HS-5 (cell line): ENCODE measurements around the gene PCSK5.
A peak's percentile ranks its signal among the peaks of the same experiment; 100 is the strongest.
"Not testable (repeated sequence)": the region's sequence is repeated elsewhere in the genome, so short reads cannot be mapped to it uniquely, and the experiment has no call there.

Experiments used
- DNase-seq: peaks from one replicate; pipeline ENCODE4 v3.0.0-alpha.2; 2012; ENCODE audit warnings: low read depth

Gene PCSK5

DNA sequence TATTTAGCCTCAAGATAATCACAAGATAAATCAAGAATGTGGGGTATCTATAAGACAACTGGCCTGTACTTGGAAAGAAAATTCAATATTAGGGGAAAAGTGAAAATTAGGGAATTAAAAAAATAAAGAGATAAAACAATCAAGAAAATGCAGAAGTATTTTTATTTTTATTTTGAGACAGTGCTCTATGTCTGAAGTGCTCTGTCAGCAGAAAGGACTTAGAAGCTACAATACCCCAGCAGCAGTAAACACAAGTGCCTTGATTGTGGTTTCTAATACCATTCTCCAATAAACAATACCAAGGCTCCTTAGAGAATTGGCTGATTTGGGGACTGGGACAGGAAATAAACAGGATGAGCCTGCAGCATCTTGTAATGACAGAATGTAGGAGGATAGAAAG, 358.8 kb downstream of the PCSK5 start:
- no peak for DNase-seq

DNA sequence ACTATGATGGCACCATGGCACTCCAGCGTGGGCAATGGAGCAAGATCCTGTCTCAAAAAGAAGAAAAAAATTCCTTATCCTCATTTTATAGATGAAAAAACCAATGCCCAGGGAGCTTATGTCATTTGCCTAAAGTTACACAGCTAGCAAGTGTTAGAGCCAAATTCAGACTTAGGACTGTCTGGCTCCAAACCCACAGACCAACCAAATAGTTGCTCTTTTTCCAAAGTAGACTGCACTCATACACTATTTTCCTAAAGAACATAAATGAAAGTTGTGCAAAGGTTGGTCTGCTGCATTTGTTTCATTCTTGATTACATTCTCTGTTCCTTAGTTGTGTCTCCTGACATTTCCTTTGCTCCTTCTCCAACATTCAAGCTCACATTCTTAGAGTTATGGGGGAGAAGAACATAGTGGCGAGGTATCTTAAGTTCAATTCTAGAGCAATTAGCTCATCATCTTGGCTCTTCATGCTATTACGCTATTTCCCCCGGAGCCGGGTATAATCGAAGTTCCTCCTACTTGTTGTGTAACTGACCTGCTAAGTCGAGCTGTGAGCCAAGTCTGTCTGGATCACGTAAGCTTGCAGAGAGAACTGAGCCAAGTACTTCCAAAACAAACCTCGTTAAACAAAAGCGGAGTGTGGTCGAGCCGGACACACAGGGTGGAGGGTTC, 365.4 kb downstream of the PCSK5 start:
- DNase-seq = peak; percentile 56

DNA sequence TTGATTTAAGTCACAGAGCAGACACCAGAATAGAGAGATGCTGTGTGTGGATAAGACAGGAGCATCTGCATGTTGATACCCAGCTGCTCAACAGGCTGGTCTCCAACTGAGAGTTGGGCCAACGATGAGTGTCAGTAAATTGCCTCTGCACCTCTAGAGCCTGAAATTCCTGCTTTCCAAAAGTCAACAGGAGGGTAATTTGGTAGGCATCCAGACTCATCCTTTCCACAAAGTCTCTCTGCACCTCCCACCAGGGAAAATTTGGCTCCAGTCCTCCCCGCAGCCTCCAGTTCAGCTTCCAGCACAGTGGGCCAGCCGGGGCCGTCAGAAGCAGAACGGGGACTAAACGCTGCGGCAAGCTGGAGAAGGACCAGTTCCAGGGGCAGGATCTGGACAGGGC, 366.8 kb downstream of the PCSK5 start:
- DNase-seq = no peak

DNA sequence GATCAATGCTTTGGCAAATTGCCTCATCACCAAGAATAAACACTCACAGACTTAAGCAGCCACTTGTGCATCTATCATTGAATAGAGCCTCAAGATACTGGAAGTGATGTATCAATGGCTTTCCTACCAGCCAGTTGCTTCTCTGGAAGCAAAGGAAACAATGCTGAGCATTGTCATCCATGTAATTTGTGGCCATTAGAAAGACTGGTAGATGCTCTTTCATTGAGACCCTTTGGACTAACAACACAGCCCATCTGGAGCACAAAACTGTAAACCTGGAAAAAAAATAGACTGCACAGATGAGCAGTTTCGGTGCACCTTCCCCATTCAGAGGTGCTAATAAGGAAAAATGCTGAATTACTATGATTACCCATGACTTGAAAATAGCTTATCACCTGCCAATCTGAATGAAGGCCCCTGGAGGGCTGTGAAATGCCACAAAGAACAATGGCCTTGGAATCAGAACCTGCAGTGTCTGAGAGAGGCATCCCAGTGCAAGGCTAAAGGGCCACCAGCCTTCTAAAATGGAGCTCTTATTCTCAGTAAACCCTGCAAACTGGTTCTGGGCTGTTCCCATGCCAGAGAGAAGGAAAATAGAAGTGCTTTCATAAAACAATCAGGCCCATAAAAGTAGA, 376.3 kb downstream of the PCSK5 start:
- DNase-seq = no peak

DNA sequence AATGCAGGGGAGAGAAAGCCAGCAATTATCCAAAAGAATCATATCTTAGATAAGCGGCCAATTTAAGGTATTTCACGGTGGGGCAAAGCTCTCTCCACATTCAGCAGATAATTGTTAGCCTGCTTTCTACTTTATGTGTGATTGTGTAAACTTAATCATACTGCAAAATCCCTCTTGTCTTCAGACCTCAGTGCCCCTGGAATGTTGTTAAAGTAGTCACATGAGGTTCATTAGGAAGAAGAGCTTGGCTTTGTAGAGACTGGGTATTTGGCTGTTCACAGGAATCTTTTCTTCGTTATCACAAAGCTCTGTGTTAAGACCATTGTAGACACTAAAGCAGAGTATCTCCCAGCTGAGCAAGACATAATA, 376.8 kb downstream of the PCSK5 start:
- no peak for DNase-seq

DNA sequence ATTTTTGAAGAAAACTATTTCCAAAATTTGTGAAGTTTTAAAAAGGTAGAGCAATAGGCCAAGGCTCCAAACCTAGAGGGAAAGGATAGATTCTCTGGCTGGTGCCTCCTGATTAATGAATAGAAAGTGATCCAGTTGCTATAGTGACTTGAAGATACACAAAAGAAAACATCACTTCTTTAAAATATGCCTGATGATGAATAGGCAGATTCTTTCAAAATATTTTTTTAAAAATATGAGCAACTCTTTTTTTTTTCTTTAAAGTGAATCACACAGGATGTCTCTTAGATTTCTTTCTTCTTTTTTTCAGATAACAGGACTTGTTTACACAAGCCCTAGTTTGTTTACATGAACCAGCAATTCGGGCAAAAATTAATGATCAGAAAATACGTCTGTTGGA, 379.3 kb downstream of the PCSK5 start:
- no peak for DNase-seq

DNA sequence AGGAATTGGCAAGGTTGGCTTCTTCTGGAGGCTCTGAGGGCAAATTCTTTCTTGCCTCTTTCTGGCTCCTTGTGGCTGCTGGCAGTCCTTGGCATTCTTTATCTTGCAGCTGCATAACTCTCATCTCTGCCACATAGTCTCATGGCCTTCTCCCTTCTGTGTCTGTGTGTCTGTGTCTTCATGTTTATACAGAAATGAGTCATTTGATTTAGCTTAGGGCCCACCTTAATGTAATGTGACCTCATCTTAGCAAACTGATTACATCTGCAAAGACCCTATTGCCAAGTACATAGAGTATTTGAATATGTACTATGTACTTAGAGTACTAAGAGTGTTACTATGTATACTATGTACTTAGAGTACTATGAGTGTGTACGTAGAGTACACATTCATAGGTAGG, 381.3 kb downstream of the PCSK5 start:
- no peak for DNase-seq

DNA sequence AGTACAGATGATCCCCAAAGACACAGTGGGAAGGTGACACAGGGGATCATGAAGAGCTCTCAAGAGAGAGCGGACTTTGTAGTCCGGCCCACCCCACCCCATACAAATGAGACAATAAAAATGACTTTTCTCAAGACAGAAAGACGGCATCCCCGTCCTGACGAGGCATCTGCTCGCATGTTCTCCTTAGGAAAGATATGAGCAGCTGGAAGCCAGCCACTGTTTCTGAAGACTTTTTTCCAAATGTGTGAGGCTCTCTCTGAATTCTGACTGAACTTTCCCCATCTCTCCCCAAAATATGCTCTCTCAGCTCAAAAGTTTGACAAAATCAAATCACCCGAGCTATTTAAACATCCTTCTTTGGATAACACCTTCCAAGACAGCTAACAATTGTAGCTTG, 398.6 kb downstream of the PCSK5 start:
- DNase-seq = no peak

DNA sequence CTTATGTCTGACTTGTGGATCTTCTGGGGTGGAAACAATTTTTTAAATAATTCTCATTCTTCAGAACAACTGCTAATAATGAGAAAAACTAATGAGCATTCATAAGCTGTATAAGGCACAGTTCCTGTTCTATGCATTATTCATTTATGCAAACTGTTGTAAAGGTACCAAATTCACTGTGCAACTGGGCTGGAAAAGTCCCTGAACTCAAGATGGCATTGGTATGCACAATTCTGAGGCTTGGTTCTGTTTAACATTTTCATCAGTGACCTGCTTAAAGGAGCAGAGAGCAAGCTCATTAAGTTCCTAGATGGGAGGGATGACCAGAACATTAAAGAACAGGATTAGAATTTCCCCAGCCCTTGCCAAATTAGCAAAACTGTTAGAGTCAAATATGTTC, 399.2 kb downstream of the PCSK5 start:
- DNase-seq = no peak

DNA sequence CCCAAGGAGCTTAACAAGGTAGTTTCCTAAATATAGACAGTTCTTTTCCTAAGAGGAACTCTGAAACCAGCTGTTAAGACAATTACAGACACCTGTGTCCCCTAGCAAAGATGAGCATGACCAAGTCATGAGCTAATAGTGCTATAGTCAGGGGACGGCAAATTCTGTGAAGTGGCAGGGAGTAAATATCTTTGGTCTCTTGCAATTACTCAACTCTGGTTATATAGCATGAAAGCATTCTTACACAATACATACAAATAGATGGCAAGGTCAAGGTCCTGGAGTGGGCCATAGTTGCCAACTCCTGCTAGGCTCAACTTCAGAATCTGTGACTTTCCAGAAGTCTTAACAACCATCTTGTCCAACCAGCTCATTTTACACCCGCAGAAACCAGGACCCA, 400.1 kb downstream of the PCSK5 start:
- DNase-seq = no peak

DNA sequence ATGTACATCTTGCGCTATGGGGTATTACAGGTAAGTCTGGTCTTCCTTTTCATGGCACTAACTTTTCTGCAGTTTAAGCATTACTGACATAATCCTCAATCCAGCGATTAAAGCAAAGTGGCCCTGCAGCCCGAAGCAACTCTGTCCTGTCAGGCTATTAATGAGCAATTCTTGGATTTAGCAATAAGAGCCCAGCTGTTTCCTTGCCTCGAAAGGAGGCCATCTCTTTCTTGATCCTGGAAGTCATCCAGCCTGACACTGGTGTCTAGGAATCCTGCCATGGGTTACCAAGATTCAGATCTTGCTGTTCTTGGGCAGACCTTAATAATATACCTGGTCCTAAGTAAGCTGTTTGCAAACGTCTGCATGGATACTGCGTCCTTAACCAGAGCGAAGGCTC, 401.8 kb downstream of the PCSK5 start:
- no peak for DNase-seq

DNA sequence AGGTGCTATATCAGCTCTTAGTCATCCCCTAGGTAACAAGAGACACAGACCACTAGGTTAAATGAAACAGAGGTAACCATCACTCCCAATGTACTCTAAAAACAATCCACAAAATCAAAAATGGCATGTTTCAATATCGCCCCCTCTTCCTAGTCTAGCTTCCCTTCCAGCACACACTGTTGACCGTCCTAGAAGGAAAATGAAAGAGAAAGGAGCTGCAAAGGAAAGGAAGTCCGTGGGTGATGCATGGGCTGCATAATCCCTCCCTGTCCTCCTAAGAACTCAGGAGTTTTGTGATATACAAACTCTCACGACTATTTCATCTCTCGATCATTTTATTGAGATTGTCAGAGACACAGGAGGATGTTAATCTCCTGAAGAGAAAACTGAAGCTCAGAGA, 402.2 kb downstream of the PCSK5 start:
- DNase-seq = no peak

DNA sequence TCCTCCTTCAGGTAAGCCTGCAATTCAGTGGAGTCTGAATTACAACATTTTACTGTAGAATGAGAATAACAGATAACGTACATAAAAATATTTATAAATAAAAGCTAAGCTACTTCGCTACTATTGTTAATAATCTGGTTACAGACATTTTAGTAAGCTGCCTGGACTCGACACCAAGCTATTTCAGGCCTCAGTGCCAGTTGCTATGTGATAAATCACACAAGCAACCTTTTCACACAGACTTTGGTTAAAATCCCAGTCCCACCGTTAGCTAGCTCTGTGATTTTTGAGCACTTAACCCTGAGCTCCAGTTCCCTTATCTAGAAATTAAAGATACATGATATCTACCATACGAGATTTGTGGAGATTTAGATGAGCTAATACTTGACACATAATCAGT, 403.8 kb downstream of the PCSK5 start:
- DNase-seq = no peak

DNA sequence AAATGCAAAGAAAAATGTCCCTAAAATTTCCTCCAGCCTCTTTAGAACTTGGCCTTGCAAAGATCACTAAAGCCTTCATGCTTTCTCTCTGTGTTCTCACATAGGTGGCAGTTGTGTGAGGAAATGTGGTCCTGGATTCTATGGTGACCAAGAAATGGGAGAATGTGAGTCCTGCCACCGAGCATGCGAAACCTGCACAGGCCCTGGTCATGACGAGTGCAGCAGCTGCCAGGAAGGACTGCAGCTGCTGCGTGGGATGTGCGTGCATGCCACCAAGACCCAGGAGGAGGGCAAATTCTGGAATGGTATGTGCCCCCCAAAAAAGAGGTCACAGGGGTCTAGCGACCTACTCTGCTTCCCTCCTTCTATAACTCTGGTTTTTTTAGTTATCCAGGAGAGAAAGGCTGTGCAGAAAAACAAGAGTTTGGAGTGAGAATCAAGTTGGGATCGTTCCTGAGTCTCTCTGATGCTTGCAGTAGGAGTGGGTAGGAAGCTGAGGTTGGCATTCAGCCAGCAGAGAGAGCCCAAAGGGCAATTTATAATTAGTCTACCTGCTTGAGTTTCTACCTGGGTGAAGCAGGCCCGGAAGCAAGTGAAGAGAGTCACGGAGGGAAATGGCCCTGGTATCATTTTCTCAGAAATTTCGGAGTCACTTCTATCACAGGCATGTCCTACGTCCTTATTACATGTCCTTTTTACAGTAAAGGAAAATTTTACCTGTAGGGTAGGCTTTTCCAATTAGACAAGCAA, 406.3 kb downstream of the PCSK5 start:
- no peak for DNase-seq

DNA sequence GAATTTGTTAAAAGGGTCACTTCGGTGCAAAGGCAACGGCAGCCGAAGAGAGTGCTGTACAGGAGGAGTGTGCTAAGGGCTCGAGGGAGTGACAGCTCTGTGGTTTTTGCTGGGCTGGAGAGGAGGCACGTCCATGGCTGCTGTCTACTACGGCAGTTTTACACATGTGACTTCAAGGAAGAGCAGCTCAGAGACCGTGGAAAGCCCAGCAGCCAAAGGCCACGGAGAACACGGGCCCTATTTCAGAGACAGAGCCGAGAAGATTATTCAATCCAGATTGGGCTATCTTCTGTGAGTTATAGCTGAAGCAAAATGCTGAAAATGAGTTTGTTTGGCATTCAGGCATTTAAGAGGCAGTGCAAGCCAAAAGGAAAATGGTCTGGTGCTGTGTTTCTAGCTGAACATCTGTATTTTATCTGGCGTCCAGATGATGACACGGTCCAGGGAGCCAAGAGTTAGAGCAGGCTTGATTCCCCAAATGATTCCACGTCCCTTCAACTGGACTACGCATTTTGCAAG, 407.3 kb downstream of the PCSK5 start:
- DNase-seq = no peak

DNA sequence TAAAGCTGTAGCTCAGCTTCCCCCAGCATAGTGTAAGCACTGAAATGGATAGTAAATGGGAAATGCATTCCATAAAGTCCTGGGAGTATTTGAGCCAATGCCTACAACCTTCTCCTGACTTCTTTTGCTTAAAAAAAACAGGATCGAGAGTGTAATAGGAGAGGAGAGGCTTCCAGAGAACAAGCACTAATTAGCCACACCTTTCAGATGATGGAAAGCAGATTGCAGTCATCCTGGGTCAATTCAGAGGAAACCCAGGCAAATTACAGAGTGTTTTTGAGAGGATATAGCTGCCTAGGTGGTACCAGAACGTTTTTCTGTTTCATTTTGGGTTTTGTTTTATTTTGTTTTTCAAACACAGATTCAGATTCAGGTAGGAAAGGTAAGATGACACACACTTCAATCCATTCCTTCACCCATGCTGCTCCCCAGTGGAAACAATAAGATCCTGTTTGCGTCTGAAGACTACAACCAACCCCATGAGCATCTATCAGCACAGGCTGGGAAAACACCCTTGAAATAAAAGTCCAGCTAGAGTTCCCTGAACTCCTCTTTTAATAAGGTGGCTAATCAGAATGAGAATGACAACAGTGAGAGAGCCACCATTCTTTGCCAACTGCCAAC, 408.2 kb downstream of the PCSK5 start:
- DNase-seq = no peak

DNA sequence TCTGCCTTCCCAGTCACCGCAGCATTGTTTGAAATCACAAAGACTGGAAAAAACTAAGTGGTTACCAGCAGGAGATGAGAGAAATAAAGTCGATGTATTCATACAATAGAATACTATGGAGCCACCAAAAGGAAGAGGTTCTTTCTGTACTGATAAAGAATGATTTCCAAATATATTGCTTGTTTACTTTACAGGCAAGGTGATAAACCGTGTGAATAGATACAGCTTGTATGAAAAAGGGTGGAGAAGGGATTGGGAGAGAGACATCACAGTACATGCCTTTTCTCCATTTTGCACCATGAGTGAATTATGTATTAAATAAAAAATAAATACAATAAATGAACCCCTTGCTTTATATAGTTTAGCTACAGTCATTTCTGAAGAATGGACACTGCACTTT, 412.1 kb downstream of the PCSK5 start:
- no peak for DNase-seq

DNA sequence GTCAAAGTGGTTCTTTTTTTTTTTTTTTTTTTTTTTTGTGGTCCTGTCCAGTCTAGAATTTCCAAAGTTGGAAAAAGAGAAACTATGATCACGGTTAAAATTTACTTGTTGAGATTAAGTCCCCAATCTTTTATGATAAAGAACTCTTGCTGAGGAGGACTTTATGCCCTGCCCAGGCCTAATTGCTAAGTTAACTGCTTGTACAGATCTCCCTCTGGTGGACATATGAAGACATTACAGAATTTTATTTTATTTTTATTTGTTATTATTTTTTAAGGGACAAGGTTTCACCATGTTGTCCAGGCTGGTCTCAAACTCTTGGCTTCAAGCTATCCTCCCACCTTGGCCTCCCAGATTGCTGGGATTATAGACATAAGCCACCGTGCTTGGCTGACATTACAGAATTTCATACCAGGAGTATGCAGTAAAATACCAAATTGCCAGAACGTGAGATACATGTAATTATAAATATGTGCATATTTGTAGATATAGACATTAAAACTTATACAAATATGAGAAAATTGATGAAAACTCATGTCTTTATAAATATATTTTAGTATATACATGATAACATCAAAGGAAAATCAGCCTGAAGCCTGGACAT, 412.6 kb downstream of the PCSK5 start:
- DNase-seq = peak; percentile 31

DNA sequence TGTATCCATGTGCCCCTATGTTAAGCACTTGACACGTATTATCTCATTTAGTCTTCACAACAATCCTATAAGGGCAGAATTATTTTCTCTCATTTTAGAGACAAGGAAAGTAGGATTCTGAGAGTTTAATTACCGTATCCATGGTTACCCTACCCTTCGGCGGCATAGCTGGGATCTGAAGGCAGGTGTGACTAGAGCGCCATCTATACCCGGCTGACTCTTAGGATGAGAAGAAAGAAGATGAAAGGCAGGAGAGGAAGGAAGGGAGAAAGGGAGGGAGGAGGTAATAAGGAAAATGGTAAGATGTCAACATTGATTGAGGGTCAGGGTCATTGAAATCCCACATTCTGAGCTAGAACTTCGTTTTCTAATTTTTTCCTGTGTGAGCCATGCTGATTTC, 416.6 kb downstream of the PCSK5 start:
- DNase-seq = not testable (repeated sequence)

DNA sequence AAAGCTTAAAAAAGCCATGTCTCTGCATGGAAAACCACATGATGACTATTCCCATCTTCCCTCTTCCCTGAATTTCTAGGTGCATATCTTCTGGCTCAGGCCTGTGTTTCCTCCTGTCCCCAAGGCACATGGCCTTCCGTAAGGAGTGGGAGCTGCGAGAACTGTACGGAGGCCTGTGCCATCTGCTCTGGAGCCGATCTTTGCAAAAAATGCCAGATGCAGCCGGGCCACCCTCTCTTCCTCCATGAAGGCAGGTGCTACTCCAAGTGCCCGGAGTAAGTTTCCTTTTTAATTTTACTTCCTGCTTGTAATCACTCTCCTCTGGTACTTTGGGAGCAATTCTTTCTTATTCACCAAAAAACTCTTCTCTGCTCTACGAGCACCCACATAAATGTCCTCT, 420.1 kb downstream of the PCSK5 start:
- no peak for DNase-seq

DNA sequence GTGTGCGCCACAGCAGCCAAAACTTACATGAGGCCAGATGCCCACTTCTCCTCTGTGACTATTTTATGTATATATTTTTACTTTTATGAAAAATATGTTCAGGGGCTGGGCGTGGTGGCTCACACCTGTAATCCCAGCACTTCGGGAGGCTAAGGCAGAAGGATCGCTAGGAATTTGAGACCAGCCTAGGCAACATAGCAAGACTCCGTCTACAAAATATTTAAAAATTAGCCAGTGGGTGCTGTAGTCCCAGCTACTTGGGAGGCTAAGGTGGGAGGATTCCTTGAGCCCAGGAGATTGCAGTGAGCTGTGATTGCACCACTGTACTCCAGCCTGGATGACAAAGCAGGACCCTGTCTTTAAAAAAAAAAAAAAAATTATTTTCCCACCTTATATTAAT, 420.5 kb downstream of the PCSK5 start:
- DNase-seq = no peak

DNA sequence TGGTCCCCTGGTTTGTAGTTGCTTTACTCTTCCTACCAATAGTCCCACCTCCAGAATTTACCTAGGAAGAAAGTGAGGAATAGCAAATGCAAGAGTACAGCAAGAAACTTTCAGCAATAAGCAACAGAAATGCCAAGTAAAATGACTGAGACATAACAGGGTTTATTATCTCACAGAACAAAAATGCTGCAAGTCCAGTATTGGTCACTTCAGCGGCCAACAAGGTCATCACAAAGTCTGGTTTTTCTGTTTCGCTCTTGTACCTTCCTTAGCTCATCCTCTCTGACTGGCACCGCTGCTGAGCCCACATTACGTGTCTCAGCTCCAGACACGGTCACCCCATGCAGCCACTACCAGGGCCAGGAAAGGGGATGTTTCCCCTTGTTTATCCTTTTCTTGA, 421.1 kb downstream of the PCSK5 start:
- DNase-seq = no peak

DNA sequence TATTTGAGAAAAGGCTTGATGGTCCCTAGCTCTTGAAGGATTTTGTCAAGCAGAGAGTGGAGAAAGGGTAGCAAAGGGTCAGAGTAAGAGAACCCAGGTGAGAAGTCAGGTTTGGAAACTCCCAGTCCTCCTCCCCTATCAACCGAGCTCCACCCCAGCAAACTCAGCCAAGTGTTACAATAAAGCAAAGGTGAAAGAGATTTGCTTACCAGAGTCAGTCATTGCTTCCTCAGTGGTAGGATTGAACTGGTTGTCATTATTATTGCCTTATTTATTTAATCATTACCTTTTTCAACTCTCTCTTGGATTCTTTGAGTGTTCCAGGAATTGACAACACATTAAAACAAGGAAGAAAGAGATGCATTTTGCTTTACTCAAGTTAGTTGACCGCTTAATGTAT, 423.3 kb downstream of the PCSK5 start:
- no peak for DNase-seq
